ENCODE measurements around the gene UNC13D.

- TF ChIP-seq CTCF (IDR thresholded peaks at IDR 0.05) (no peak), POLR2A (IDR thresholded peaks at IDR 0.05) (no peak)
These were observed 44.3 kb upstream of the UNC13D start for GRCh38 chr17:75888484-75888883.

Measured in sigmoid colon (tissue), 3 donors.